ENCODE data around the gene TAS2R3. TPM values are rescaled to one million over a fixed set of nuclear protein-coding genes. Genes with fewer than 3 reads are reported as not detected.
"Not testable (repeated sequence)": the region's sequence is repeated elsewhere in the genome, so short reads cannot be mapped to it uniquely, and the experiment has no call there.

Gene TAS2R3
- total and polyA plus RNA-seq, 11 donors: 0.25 to 1.2 (median 0.58) TPM; not detected in 5

GRCh38 chr7:141739250-141739649 lies 24.6 kb upstream of the TAS2R3 start:
- DNase-seq (no peak), ATAC-seq (no peak)
- intact Hi-C loops (cut with DNase I): loop anchor here in 8 of 10 donors (2.0 to 10.0 kb wide), 6 partner anchors 74 to 187 kb away; partner anchors contain the start of gene AGK (in 1 of the 8)
- 49 to 74% (median 68%) methylated on average over 3 of the region's 3 CpGs for WGBS, 4 donors
- Histone ChIP-seq H3K4me1 (peaks cover 0 to 31% (median 17%) of the 10 kb centered on the region in 12 donors), H3K27ac (peak overlapping the region in 1 of 12 donors; percentile 87), H3K27me3 (no peaks in the 10 kb centered on the region), H3K36me3 (peaks cover 0 to 51% (median 43%) of the 10 kb centered on the region in 9 donors), H3K4me3 (peak overlapping the region in 8 of 12 donors; percentile 63 to 84 (median 74)), H3K9me3 (no peaks in the 10 kb centered on the region)
- TF ChIP-seq, protein P1, sequence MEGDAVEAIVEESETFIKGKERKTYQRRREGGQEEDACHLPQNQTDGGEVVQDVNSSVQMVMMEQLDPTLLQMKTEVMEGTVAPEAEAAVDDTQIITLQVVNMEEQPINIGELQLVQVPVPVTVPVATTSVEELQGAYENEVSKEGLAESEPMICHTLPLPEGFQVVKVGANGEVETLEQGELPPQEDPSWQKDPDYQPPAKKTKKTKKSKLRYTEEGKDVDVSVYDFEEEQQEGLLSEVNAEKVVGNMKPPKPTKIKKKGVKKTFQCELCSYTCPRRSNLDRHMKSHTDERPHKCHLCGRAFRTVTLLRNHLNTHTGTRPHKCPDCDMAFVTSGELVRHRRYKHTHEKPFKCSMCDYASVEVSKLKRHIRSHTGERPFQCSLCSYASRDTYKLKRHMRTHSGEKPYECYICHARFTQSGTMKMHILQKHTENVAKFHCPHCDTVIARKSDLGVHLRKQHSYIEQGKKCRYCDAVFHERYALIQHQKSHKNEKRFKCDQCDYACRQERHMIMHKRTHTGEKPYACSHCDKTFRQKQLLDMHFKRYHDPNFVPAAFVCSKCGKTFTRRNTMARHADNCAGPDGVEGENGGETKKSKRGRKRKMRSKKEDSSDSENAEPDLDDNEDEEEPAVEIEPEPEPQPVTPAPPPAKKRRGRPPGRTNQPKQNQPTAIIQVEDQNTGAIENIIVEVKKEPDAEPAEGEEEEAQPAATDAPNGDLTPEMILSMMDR (IDR thresholded peaks at IDR 0.05): no peak
- TF ChIP-seq POLR2A (IDR thresholded peaks at IDR 0.05): no peak

DNA sequence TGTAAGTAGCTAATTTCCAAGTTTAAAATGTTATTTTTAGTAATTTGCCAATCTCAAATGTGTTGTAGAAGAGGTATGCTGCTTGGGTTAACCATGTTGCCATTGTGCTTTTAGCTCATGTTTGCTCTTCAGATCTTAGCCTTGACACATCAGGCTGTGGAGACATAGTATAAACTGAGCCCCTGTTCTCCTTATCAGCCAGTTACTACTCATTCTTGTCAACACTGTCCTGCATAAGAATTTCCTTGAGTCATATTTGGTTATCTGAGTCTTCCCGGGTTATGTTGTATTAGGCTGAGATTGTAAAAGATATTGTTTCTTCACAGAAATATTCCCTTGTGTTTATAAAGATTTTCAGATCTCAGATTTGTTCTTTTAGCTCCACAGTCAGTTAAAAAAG lies 21.7 kb upstream of the TAS2R3 start:
- intact Hi-C loops (cut with DNase I): no loop called here
- no peaks in the 10 kb centered on the region for H3K9me3 ChIP-seq
- no peaks in the 10 kb centered on the region for H3K27me3 ChIP-seq
- no peak overlapping the region for H3K27ac ChIP-seq
- 30 to 45% (median 42%) methylated on average over 1 of the region's 1 CpG for WGBS, 4 donors
- ATAC-seq (no peak), DNase-seq (no peak)
- peaks cover 0 to 81% (median 72%) of the 10 kb centered on the region in 9 donors for H3K36me3 ChIP-seq
- H3K4me3 ChIP-seq: no peak overlapping the region
- no peak for TF ChIP-seq POLR2A (IDR thresholded peaks at IDR 0.05)
- TF ChIP-seq, protein P1 (IDR thresholded peaks at IDR 0.05): no peak
- H3K4me1 ChIP-seq: peaks cover 0 to 24% (median 13%) of the 10 kb centered on the region in 12 donors

GRCh38 chr7:141744131-141744530 lies 19.8 kb upstream of the TAS2R3 start:
- no peak for DNase-seq
- Histone ChIP-seq H3K36me3 (peaks cover 0 to 100% (median 91%) of the 10 kb centered on the region in 9 donors), H3K9me3 (no peaks in the 10 kb centered on the region), H3K4me1 (peaks cover 0 to 15% (median 5%) of the 10 kb centered on the region in 12 donors), H3K27me3 (no peaks in the 10 kb centered on the region), H3K27ac (no peak overlapping the region), H3K4me3 (no peak overlapping the region)
- intact Hi-C loops (cut with DNase I): no loop called here
- no peak for ATAC-seq
- 71 to 81% (median 76%) methylated on average over 2 of the region's 2 CpGs for WGBS, 4 donors
- no peak for TF ChIP-seq POLR2A (IDR thresholded peaks at IDR 0.05)
- TF ChIP-seq, protein P1 (IDR thresholded peaks at IDR 0.05): no peak

DNA sequence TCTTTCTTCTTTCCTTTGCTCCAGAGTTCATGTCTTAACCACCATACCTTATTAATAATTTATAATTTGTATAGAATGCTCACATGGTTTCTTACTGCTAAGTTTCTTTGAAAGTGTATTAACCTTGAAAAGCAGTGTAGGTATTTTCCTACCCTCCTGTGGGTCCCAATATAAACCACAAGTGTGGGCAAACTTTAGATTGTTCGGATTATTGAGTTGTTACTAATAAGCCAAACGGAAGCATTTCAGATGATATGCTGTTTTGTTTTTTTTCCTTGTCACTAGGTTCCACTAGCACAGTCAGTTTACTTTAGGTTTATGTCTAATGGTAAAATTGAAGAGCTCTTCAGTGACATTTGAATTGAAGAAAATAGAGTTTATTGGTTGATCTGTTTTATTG lies 15.5 kb upstream of the TAS2R3 start:
- TF ChIP-seq, protein P1 (IDR thresholded peaks at IDR 0.05): no peak
- TF ChIP-seq POLR2A (IDR thresholded peaks at IDR 0.05): no peak
- WGBS, 4 donors: 84 to 95% (median 90%) methylated on average over 2 of the region's 2 CpGs
- no peak overlapping the region for H3K4me3 ChIP-seq
- H3K4me1 ChIP-seq: no peaks in the 10 kb centered on the region
- H3K9me3 ChIP-seq: peaks cover 0 to 30% (median 18%) of the 10 kb centered on the region in 12 donors
- DNase-seq (no peak), ATAC-seq (no peak)
- intact Hi-C loops (cut with DNase I): no loop called here
- H3K27me3 ChIP-seq: no peaks in the 10 kb centered on the region
- H3K36me3 ChIP-seq: peaks cover 10 to 100% (median 99%) of the 10 kb centered on the region in 9 donors
- H3K27ac ChIP-seq: no peak overlapping the region

- 96 to 98% (median 98%) methylated on average over 10 of the region's 10 CpGs for WGBS, 4 donors
- H3K4me3 ChIP-seq; H3K27me3 ChIP-seq; DNase-seq; intact Hi-C loops (cut with DNase I); H3K4me1 ChIP-seq; H3K27ac ChIP-seq; ATAC-seq: not testable (repeated sequence)
- Histone ChIP-seq H3K9me3 (peaks cover 0 to 30% (median 18%) of the 10 kb centered on the region in 12 donors), H3K36me3 (peaks cover 10 to 98% (median 91%) of the 10 kb centered on the region in 9 donors)
Observed at GRCh38 chr7:141751904-141752303, 12.0 kb upstream of the TAS2R3 start.
